ENCODE results near the gene LCP1.
"Not testable (repeated sequence)": the region's sequence is repeated elsewhere in the genome, so short reads cannot be mapped to it uniquely, and the experiment has no call there.

LCP1 gene

GRCh38 chr13:46179969-46180763, 1.8 kb downstream of the LCP1 start:
- DNase-seq = no peak

DNA sequence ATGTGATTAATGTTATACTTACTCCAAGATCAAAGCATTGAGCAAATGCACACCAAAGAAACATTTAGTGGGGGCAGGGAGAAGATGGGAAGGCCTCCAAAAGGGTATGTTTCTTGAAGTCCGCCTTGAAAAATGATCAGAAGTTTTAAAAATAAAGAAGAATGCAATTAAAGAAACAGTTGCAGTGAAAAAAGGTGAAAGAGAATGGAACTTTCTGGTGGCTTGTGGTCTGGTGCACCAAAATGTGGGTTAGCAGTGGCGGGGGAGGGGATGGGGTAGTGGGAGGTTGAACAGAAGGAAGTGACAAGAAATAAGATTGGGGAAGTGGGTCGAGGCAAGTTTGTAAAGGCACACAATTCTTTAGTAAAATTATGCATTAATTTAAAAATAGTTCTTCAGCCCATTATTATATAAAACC, 2.5 kb downstream of the LCP1 start:
- DNase-seq = no peak

GRCh38 chr13:46178821-46179220, 3.2 kb downstream of the LCP1 start:
- DNase-seq = no peak

- DNase-seq = no peak
Observed at GRCh38 chr13:46178143-46178542, 3.8 kb downstream of the LCP1 start.

- DNase-seq = no peak
Observed at GRCh38 chr13:46176756-46177155, 5.2 kb downstream of the LCP1 start.

DNA sequence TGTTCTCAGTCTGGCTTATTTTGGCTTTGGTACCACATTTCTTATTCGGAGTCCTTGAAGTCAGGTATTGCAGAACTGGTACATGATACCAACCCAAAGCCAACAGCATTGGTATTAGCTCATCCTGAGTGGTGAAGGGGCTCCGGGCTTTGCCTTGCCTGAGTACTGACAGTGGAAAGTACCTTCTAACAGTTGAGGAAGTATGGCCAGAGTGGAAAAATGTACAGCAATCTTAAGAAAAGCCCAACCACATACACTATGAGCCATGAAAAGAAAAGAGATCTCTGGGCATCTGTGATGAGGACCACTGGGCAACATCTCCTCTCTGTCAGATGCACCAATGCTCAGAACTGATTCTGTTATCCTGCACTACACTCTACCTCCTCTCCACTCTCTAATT, 8.3 kb downstream of the LCP1 start:
- DNase-seq = no peak

DNA sequence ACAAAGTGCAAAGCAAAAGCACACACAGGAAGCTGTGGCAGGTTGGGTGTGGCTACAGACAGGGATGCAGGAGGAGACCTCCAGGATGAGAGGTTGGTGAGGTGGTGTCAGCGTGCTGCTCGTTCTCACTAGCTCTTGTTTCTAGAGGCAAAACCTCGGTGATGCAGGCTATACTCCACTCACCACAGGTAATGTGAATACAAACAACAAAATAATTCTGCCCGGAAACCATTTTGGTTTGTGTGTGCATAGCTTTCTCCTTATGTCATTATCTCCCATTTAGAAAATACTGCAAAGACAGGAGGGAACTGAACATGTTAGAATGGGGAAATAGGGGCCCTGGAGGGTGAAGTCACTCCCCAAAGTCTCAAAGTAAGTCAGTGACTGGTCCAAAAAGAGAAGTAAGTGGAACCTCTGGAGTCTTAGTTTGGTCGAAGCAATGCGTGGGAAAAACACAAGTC, 9.4 kb downstream of the LCP1 start:
- no peak for DNase-seq

- no peak for DNase-seq
Observed at GRCh38 chr13:46171739-46172138, 10.2 kb downstream of the LCP1 start.

DNA sequence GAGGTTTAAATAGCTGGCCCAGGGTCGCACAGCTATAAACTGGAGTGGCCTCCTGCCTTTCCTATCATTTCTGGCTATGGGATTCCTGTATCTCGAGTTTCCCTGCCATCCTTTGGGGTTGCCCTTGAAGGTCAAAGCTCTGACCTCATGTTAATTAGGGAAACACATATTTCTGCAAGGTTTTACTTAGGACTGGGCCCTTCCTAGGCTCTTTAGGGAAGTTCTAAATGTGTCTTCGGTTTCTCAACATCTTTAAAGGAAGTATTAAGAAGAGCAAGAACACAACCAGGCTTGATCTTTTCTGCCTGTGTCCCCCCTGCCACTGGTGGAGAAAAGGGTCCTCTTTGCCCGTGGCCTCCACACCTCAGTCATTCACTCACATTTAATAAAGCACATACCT, 10.8 kb downstream of the LCP1 start:
- DNase-seq = no peak

DNA sequence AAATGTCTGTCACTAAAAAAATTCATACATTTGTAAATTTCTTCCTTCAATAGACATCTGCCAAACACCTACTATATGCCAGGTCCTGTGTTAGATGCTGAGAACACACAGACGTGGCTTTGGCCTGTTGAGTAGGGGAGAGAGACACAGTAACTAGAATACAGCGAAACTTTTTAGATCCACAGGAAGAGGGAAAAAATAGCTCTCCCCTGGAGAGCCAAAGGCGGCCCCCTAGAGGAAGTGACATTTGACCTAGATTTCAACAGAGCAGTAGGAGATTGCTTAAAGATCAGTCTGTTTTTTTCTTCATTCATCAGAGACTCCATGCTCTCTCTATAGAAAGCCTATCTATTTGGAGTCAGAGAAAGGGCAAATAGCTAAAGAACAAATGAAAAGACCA, 11.3 kb downstream of the LCP1 start:
- DNase-seq = no peak

GRCh38 chr13:46170268-46170667, 11.7 kb downstream of the LCP1 start:
- no peak for DNase-seq

DNA sequence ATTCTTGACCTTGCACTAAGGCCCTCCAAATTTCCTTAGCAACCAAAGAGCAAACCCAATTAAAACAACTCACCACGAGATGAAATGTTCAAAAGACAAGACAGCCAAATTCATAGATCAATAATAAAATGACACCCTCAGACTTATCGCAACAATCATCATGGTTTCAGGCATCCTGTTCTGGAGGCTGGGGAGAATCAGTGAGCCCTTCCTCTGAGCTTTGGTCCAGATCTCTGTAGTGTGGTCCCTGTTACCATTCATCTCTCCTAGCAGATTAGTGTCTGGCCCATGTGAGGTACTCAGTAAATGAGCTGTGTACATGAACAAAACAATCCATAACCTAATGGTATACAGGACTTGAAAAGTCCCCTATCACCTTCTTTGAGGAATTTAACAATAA, 12.2 kb downstream of the LCP1 start:
- DNase-seq = no peak

DNA sequence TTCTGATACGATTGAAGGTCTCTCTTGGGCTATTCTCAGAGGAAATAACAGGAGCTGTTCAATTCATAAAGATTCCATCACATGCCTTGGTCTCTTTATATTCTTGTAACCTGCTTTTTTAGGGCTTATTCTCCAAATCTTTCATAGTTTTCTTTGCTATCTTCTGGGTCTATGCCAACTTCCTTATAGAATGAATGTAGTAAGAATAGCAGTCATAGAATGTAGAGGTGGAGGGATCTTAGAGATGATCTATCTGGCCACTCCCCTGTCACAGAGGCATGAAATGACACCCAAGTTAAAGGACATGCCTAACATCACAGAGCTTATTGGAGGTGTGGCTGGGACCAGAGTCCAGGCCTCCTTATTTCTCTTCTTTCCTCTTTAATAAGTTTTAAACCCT, 13.2 kb downstream of the LCP1 start:
- DNase-seq = no peak

DNA sequence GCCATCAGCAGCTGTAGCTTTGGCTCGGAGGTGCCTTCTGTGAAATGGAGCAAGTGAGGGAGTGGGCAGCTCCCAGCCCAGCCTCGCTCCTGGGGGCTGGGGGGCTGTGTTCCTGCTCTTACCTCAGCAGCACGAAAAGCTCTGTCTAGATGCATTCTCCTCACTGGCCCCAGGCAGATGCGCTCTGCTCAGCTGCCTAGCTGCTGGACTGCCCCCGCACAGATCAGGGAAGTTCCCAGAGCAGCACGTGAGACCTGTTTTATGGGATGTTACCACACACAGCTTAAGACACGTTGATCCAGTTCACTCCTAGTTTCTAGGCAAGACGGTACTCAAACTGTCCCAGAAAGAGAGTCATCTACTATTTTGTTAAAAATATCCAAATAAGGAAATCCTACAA, 13.6 kb downstream of the LCP1 start:
- DNase-seq = no peak

GRCh38 chr13:46166947-46167610, 14.9 kb downstream of the LCP1 start:
- no peak for DNase-seq

DNA sequence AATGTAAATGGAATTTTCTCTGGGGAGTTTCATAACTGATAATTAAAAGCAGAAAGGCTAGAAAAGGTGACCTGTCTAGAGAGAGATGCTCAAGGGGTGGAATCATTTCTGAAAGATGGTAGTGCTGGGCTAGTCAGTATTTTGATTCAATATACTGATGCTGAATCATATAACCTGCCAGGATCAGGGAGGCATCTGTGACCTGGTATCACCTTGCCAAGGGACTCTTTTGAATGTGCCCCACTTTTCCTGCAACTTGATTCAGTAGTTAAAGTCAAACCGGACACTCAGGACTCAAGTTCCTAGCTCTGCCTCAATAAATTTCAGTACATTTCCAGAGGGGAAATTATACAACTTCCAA, 15.8 kb downstream of the LCP1 start:
- DNase-seq = no peak

DNA sequence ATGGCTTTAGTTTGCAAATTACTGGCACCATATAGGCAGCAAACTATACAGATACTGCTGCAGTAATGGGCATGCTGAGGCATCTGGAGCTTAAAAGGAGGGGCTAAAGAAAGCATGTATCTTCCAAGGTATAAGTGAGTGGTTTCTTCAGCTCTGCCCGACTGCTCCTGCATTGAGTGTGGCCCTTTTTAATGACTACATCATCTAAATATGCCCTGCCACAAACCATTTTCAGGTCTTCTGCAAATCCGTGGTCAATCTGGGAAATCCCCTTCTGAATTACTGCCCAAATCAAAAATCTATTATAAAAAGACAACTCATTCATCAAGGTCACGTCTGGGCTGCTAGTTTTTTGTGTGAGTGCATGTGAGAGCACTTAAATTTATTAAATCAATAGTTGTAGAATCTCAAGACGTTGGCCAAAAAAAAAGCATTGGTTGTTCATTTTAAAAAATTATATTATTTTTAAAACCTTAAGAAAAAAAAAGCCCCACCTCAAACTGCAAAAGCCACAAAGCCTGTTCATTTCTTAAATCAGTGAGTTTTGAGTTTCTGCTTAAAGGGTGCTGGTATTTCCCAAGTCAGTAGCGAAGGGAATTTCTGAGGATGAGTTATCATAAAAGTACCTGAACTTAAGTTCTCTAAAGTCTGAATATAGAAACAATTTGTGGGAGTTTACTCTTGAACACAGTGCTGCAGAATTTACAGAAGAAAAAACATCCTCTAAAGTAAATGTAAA, 16.3 kb downstream of the LCP1 start:
- DNase-seq = no peak

- DNase-seq = no peak
Observed at GRCh38 chr13:46164661-46165060, 17.3 kb downstream of the LCP1 start.

- DNase-seq = not testable (repeated sequence)
Observed at GRCh38 chr13:46162741-46163140, 19.2 kb downstream of the LCP1 start.

GRCh38 chr13:46160471-46161066, 21.4 kb downstream of the LCP1 start:
- peak; percentile 43 for DNase-seq

- no peak for DNase-seq
Observed at GRCh38 chr13:46160065-46160464, 21.9 kb downstream of the LCP1 start.

- no peak for DNase-seq
Observed at GRCh38 chr13:46158983-46159382, 23.0 kb downstream of the LCP1 start.

- no peak for DNase-seq
Observed at GRCh38 chr13:46158222-46158621, 23.8 kb downstream of the LCP1 start.
